ENCODE results near the gene RNF208.

Gene RNF208

GRCh38 chr9:137178201-137178938 is 43.7 kb downstream of the RNF208 start:
- DNase-seq = no peak

GRCh38 chr9:137176302-137177182 is 45.5 kb downstream of the RNF208 start:
- peak in 1 of 56 donors; percentile 21 for DNase-seq

- no peak for DNase-seq
These were observed 46.6 kb downstream of the RNF208 start for GRCh38 chr9:137175345-137175961.

- peak in 3 of 56 donors; percentile 24 to 41 (median 28) for DNase-seq
These were observed 47.2 kb downstream of the RNF208 start for GRCh38 chr9:137174722-137175293.

- DNase-seq = no peak
These were observed 48.0 kb downstream of the RNF208 start for GRCh38 chr9:137173796-137174664.

- no peak for DNase-seq
These were observed 48.9 kb downstream of the RNF208 start for GRCh38 chr9:137172901-137173795.

GRCh38 chr9:137171149-137171900 is 50.7 kb downstream of the RNF208 start:
- DNase-seq = no peak

- DNase-seq = no peak
These were observed 51.4 kb downstream of the RNF208 start for GRCh38 chr9:137170486-137171148.
